Esophagus muscularis mucosa (tissue), 4 donors: ENCODE results near the gene DIP2A. TPM values are rescaled to one million over a fixed set of nuclear protein-coding genes. Genes with fewer than 3 reads are reported as not detected.

Experiments used
- DNase-seq: peaks from one replicate; pipeline ENCODE4 v3.0.0-alpha.2; 2017; ENCODE audit errors: extremely low spot score
- H3K27ac ChIP-seq, 4 donors: fragments of 200-600 bp; sonication (generic); replicated peaks in 1 of 4; 1 replicate in 3 of 4; 2 replicates in 1 of 4; pipeline ENCODE4 v1.5.1; 2016 to 2019; ENCODE audit warnings: mild to moderate bottlenecking in 1 of 4
- H3K27me3 ChIP-seq, 4 donors: fragments of 200-600 bp; sonication (generic); one replicate each; pipeline versions ENCODE4 v1.5.1 to v1.6.0; 2016 to 2019
- H3K36me3 ChIP-seq, 4 donors: fragments of 200-600 bp; sonication (generic); one replicate each; pipeline ENCODE4 v1.5.1; 2016 to 2019
- H3K4me1 ChIP-seq, 4 donors: fragments of 200-600 bp; sonication (generic); one replicate each; pipeline ENCODE4 v1.5.1; 2016 to 2019
- H3K4me3 ChIP-seq, 4 donors: fragments of 200-600 bp; sonication (generic); 1 replicate in 2 of 4; 2 replicates in 2 of 4; pipeline ENCODE4 v1.5.1; 2016 to 2019; ENCODE audit warnings: mild to moderate bottlenecking in 4 of 4, moderate library complexity in 1 of 4
- H3K9me3 ChIP-seq, 4 donors: fragments of 200-600 bp; sonication (generic); 1 replicate in 3 of 4; 2 replicates in 1 of 4; pipeline ENCODE4 v1.5.1; 2016 to 2019
- EP300 ChIP-seq: sonication (generic); formaldehyde crosslinking; IDR thresholded peaks from one replicate; pipeline ENCODE4 v1.6.1; 2017; ENCODE audit warnings: antibody characterized with exemption
- POLR2A ChIP-seq: fragments of 450-650 bp; IDR thresholded peaks from one replicate; pipeline ENCODE4 v1.6.1; 2017; ENCODE audit warnings: antibody characterized with exemption, moderate library complexity, mild to moderate bottlenecking, low read depth
- POLR2AphosphoS5 ChIP-seq, 2 donors: sonication (generic); formaldehyde crosslinking; IDR thresholded peaks; one replicate each; pipeline ENCODE4 v1.6.1; 2017; ENCODE audit warnings: antibody characterized with exemption in 2 of 2
- WGBS: methylation state at CpG from one replicate; pipeline ENCODE4 v1.1.5; 2018; 5-methylcytosine and 5-hydroxymethylcytosine counted together
- intact Hi-C: fragments of 100-400 bp; cut with DNase I; formaldehyde crosslinking; loops from one replicate; pipeline ENCODE4 v1.15.1; 2023
- total RNA-seq, 4 donors: library from RNA; depleted of rRNA; stranded (reverse); fragments of >200 nt; gene quantifications; one replicate each; pipeline versions ENCODE4 v1.1.0 to v1.2.1, GENCODE V29; 2016
- TF ChIP-seq, protein P1 (sequence below), 3 experiments: fragments of 200-600 bp in 2 of 3; fragments of 450-650 bp in 1 of 3; sonication (generic) in 2 of 3; IDR thresholded peaks; one replicate each; pipeline ENCODE4 v1.5.1; 2017 to 2019; ENCODE audit warnings: antibody characterized with exemption in 3 of 3, mild to moderate bottlenecking in 2 of 3, moderate library complexity in 1 of 3

The DIP2A gene
- total RNA-seq, 4 donors from 2014 or later = 19.2 to 33.4 (median 28.7) TPM

DNA sequence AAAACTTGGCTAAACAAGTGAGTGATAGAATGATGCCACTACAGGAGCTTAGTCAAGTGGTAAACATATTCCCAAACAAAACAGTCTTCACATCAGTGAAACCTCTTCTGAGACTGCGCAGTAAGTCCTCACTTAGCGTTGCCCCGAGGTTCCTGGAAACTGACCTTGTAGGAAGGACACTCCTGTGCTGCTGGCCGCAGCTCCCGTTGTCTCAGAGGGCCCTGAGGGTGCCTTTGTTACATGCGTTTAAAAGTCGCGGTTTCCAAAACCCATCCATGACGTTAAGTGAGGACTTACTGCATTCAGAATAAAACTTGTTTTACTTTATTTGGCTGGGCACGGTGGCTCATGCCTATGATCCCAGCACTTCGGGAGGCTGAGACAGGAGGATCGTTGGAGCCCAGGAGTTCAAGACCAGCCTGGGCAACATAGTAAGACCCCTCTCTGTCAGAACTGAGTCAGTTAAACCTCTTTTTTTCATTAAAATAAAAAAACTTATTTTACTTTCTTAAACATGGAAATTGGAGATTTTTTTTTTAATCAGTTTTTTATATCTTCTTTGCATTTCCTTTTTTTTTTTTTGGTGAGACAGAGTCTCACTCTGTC lies 36.0 kb upstream of the DIP2A start:
- Histone ChIP-seq H3K27me3 (no peaks in the 10 kb centered on the region), H3K27ac (no peak overlapping the region), H3K4me1 (no peaks in the 10 kb centered on the region), H3K9me3 (no peaks in the 10 kb centered on the region), H3K36me3 (peaks cover 25 to 91% (median 80%) of the 10 kb centered on the region in 4 donors), H3K4me3 (no peak overlapping the region)
- no peak for TF ChIP-seq POLR2AphosphoS5 (IDR thresholded peaks at IDR 0.05)
- TF ChIP-seq EP300 = no peak
- TF ChIP-seq POLR2A = no peak
- TF ChIP-seq, protein P1, sequence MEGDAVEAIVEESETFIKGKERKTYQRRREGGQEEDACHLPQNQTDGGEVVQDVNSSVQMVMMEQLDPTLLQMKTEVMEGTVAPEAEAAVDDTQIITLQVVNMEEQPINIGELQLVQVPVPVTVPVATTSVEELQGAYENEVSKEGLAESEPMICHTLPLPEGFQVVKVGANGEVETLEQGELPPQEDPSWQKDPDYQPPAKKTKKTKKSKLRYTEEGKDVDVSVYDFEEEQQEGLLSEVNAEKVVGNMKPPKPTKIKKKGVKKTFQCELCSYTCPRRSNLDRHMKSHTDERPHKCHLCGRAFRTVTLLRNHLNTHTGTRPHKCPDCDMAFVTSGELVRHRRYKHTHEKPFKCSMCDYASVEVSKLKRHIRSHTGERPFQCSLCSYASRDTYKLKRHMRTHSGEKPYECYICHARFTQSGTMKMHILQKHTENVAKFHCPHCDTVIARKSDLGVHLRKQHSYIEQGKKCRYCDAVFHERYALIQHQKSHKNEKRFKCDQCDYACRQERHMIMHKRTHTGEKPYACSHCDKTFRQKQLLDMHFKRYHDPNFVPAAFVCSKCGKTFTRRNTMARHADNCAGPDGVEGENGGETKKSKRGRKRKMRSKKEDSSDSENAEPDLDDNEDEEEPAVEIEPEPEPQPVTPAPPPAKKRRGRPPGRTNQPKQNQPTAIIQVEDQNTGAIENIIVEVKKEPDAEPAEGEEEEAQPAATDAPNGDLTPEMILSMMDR (IDR thresholded peaks at IDR 0.05) = no peak
- 94% methylated on average over 12 of the region's 12 CpGs for WGBS
- no peak for DNase-seq
- intact Hi-C loops = no loop called here

DNA sequence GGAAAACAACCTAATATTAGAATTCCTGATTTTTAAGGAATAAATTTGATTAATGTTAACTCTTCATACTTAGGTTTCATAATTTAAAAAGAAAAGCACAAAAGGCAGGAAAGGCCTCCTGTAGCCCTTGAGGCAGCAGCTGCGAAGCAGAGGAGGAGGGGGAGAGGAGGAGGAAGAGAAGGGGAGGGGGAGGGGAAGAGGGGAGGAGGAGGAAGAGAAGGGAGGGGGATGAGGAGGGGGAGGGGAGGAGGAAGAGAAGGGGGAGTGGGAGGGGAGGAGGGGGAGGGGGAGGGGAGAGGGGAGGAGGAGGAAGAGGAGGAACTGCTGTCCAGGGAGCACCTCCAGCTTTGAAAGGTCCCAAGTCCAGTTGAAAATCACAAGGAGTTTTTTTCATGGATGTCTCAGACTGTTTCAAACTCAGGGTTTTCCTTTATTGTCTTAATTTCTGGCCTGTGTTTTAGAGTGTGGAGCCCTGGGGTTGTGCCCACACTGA lies 35.1 kb upstream of the DIP2A start:
- WGBS = 80% methylated on average over 1 of the region's 1 CpG
- peaks cover 27 to 91% (median 82%) of the 10 kb centered on the region in 4 donors for H3K36me3 ChIP-seq
- TF ChIP-seq EP300 (no peak), POLR2AphosphoS5 (IDR thresholded peaks at IDR 0.05) (no peak), POLR2A (no peak)
- TF ChIP-seq, protein P1 (IDR thresholded peaks at IDR 0.05) = no peak

DNA sequence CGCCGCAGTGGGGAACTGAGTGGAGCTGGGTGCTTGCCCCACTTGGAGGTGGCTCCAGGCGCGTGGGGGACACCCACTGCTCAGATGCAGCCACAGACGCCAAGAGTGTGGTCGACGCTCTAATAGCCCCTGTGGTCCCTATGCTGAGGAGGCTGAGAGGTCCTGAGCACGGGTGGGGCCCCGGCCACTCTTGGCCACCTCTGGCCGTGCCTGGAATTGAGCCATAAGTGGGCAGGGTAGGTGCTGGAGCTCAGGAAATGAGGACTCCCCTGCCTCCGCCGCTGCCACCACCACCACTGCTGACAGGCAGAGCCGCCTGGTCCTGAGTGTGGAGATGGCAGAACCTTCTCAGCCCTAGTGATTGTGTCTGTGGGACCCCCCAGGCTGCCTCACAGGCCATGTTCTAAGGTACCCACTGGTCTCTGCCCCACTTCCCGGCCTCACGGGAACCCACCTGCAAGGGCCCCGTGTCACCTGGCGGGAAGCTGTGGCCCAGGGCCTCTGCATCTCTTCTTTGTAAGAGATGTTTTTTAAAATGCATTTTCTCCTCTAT lies 34.6 kb upstream of the DIP2A start:
- TF ChIP-seq POLR2A (no peak), POLR2AphosphoS5 (IDR thresholded peaks at IDR 0.05) (no peak)
- Histone ChIP-seq H3K4me1 (no peaks in the 10 kb centered on the region), H3K27me3 (no peaks in the 10 kb centered on the region), H3K27ac (no peak overlapping the region), H3K4me3 (no peak overlapping the region), H3K9me3 (no peaks in the 10 kb centered on the region), H3K36me3 (peaks cover 29 to 92% (median 83%) of the 10 kb centered on the region in 4 donors)
- no peak for DNase-seq
- WGBS = 74% methylated on average over 11 of the region's 17 CpGs
- intact Hi-C loops = no loop called here

More for the DNA sequence above, 35.1 kb upstream of the DIP2A start:
- H3K4me1 ChIP-seq = no peaks in the 10 kb centered on the region
- no peak overlapping the region for H3K4me3 ChIP-seq
- H3K27ac ChIP-seq = no peak overlapping the region
- no peaks in the 10 kb centered on the region for H3K9me3 ChIP-seq
- intact Hi-C loops = no loop called here
- DNase-seq = no peak
- no peaks in the 10 kb centered on the region for H3K27me3 ChIP-seq

DNA sequence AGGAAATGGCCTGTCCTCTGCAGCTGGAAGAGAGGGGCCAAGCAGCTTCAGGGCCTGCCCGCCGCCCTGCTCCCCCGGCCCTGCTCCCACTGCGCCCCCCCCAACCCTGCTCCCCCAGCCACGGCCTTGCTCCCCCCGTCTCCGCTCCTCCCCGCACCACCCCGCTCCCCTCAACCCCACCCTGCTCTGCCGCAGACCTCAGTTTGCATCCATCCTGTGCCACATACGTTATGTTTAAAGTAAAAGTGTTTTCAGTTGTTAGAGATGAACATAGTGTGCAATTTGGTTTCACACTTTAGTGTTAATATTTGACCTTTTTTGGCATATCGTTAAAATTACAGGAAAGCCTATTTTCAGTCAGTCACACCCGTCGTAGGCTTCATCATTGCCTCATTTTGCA lies 34.1 kb upstream of the DIP2A start:
- 90% methylated on average over 14 of the region's 14 CpGs for WGBS
- intact Hi-C loops = no loop called here
- TF ChIP-seq POLR2AphosphoS5 (IDR thresholded peaks at IDR 0.05) (no peak), EP300 (no peak), POLR2A (no peak)
- TF ChIP-seq, protein P1 (IDR thresholded peaks at IDR 0.05) = no peak
- Histone ChIP-seq H3K27me3 (no peaks in the 10 kb centered on the region), H3K9me3 (no peaks in the 10 kb centered on the region), H3K4me3 (no peak overlapping the region), H3K4me1 (no peaks in the 10 kb centered on the region), H3K27ac (no peak overlapping the region), H3K36me3 (peaks cover 28 to 92% (median 83%) of the 10 kb centered on the region in 4 donors)
- no peak for DNase-seq

DNA sequence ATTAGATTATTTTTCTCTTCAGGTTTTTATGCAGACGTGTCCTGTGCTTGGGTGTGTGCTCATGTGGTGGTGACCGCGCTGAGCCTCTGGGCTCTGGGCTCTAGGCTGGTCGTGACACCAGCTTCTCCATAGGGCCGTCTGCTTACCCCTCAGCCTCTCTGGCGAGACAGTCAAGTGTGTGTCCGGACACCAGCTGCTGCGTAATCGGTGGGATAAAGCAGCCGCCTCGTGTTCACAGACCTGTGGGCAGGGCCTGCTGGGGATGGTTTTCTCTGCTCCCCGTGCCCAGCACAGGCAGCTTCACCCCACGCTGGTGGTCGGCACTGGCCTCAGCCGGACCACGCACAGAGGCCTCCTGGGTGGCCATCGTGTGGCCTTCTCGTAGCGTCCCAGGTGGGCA lies 33.6 kb upstream of the DIP2A start:
- Histone ChIP-seq H3K36me3 (peaks cover 31 to 92% (median 83%) of the 10 kb centered on the region in 4 donors), H3K4me1 (no peaks in the 10 kb centered on the region), H3K4me3 (no peak overlapping the region), H3K9me3 (no peaks in the 10 kb centered on the region), H3K27ac (no peak overlapping the region), H3K27me3 (no peaks in the 10 kb centered on the region)
- intact Hi-C loops = no loop called here
- DNase-seq = no peak
- TF ChIP-seq POLR2A (no peak), POLR2AphosphoS5 (IDR thresholded peaks at IDR 0.05) (no peak), EP300 (no peak)
- TF ChIP-seq, protein P1 (IDR thresholded peaks at IDR 0.05) = no peak
- 94% methylated on average over 19 of the region's 19 CpGs for WGBS
